Kidney glomerular epithelial cell (primary cell): ENCODE results near the gene SLITRK3.
A peak's percentile ranks its signal among the peaks of the same experiment; 100 is the strongest.
"Not testable (repeated sequence)": the region's sequence is repeated elsewhere in the genome, so short reads cannot be mapped to it uniquely, and the experiment has no call there.

Experiments
- DNase-seq: peaks from one replicate; lab custom pipeline; 2025; lab: John Stamatoyannopoulos, UW

Gene SLITRK3

GRCh38 chr3:165191491-165191890 lies 4.7 kb downstream of the SLITRK3 start:
- DNase-seq = no peak

GRCh38 chr3:165188452-165188851 lies 7.7 kb downstream of the SLITRK3 start:
- DNase-seq = no peak

- peak; percentile 56 for DNase-seq
Observed at GRCh38 chr3:165185707-165186327, 10.4 kb downstream of the SLITRK3 start.

- no peak for DNase-seq
Observed at GRCh38 chr3:165181556-165181955, 14.6 kb downstream of the SLITRK3 start.

- no peak for DNase-seq
Observed at GRCh38 chr3:165170236-165170635, 25.9 kb downstream of the SLITRK3 start.

GRCh38 chr3:165169368-165169767 lies 26.8 kb downstream of the SLITRK3 start:
- DNase-seq = no peak

GRCh38 chr3:165162883-165163282 lies 33.3 kb downstream of the SLITRK3 start:
- no peak for DNase-seq

GRCh38 chr3:165159760-165160421 lies 36.3 kb downstream of the SLITRK3 start:
- no peak for DNase-seq

GRCh38 chr3:165158011-165158410 lies 38.2 kb downstream of the SLITRK3 start:
- no peak for DNase-seq

GRCh38 chr3:165156757-165157420 lies 39.3 kb downstream of the SLITRK3 start:
- DNase-seq = no peak

GRCh38 chr3:165148876-165149441 lies 47.2 kb downstream of the SLITRK3 start:
- DNase-seq = no peak

- no peak for DNase-seq
Observed at GRCh38 chr3:165144271-165144670, 51.9 kb downstream of the SLITRK3 start.

GRCh38 chr3:165139918-165140317 lies 56.3 kb downstream of the SLITRK3 start:
- DNase-seq = not testable (repeated sequence)
